ENCODE measurements around the gene SLC2A6. TPM values are rescaled to one million over a fixed set of nuclear protein-coding genes. Genes with fewer than 3 reads are reported as not detected.

SLC2A6 gene
- total RNA-seq, 1 donor from 2014 or later = 2.6 TPM

DNA sequence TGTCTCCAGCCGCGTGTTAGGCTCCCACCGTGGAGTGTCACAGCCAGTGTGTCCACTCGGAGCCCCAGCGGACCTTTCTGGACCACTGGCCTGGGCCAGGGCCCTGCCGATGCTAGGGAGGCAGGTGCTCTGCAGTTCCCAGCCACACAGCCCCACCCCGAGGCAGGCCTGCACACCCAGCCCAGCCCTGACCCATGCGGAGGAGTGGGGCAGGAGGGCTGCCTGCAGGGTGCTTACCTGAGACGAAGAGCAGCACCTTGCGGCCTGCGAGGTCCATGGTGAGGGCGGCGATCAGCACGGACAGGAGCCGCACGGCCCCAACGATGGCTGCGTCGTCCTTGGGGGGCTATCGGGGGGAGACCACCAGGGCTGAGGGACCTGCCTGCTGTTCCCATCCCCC lies 5.2 kb downstream of the SLC2A6 start:
- DNase-seq (ENCODE audit: low read depth) (no peak), FAIRE-seq (no peak)
- no peaks in the 10 kb centered on the region for H3K27me3 ChIP-seq (ENCODE audit: control insufficient read depth, insufficient read depth, low read length)
- peaks cover 6% of the 10 kb centered on the region for H3K36me3 ChIP-seq (ENCODE audit: control insufficient read depth, insufficient read depth, low read length)
- H3K4me3 ChIP-seq (ENCODE audit: low read depth, low read length) = no peak overlapping the region
- TF ChIP-seq, protein P1, sequence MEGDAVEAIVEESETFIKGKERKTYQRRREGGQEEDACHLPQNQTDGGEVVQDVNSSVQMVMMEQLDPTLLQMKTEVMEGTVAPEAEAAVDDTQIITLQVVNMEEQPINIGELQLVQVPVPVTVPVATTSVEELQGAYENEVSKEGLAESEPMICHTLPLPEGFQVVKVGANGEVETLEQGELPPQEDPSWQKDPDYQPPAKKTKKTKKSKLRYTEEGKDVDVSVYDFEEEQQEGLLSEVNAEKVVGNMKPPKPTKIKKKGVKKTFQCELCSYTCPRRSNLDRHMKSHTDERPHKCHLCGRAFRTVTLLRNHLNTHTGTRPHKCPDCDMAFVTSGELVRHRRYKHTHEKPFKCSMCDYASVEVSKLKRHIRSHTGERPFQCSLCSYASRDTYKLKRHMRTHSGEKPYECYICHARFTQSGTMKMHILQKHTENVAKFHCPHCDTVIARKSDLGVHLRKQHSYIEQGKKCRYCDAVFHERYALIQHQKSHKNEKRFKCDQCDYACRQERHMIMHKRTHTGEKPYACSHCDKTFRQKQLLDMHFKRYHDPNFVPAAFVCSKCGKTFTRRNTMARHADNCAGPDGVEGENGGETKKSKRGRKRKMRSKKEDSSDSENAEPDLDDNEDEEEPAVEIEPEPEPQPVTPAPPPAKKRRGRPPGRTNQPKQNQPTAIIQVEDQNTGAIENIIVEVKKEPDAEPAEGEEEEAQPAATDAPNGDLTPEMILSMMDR (IDR thresholded peaks at IDR 0.05; ENCODE audit: insufficient read depth, low read length, severe bottlenecking) = no peak

DNA sequence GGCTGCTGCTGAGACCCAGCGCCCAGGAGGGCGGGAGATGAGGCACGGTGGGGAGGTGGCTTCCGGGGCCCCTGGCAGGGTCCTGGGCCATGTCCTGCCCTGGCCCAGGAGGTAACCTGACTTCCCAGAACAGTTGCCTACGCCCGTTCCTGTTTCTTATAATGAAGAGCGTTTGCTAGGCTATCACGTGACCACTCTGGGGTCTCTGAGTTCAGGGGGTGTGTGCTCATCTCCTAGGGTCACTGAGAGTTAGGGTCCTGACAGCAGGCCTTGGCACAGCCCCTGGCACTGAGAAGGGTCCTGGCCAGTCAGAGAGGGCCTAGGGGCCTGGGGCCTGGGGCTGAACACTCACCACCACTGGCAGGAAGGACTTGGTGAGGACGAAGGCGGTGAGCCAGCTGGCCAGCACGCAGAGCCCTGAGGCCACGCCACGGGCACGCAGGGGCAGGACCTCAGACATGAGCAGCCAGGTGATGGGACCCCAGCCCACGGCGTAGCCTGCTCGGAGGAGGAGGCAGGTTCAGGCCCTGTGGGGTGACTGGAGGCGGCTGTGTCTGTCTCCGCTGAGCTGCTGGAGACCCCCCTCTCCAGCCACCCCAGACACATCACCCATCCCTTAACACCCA lies 6.0 kb downstream of the SLC2A6 start:
- FAIRE-seq (no peak), DNase-seq (ENCODE audit: low read depth) (no peak)
- Histone ChIP-seq H3K4me3 (ENCODE audit: low read depth, low read length) (no peak overlapping the region), H3K36me3 (ENCODE audit: control insufficient read depth, insufficient read depth, low read length) (peaks cover 6% of the 10 kb centered on the region), H3K27me3 (ENCODE audit: control insufficient read depth, insufficient read depth, low read length) (no peaks in the 10 kb centered on the region)
- TF ChIP-seq, protein P1 (IDR thresholded peaks at IDR 0.05; ENCODE audit: insufficient read depth, low read length, severe bottlenecking) = no peak

DNA sequence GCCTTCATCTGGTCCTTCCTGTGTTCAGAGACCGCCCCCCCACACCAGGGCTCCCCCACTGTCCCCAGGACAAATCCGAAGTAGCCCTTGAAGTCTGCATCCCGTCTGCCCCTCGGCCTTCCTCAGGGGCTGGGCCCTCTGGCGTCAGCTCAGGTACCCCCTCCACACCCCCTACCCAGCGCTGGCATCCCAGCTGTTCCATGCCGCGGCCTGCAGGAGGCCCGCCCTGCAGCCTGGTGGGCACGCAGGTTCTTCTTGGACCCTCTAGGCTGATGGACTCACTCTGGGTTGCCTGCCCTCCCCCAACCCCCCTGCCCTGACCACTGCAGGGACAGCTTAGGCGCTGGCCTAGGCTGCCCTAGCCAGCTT lies 6.6 kb downstream of the SLC2A6 start:
- DNase-seq (ENCODE audit: low read depth) = no peak
- Histone ChIP-seq H3K4me3 (ENCODE audit: low read depth, low read length) (no peak overlapping the region), H3K36me3 (ENCODE audit: control insufficient read depth, insufficient read depth, low read length) (peaks cover 6% of the 10 kb centered on the region), H3K27me3 (ENCODE audit: control insufficient read depth, insufficient read depth, low read length) (no peaks in the 10 kb centered on the region)
- FAIRE-seq = no peak
- TF ChIP-seq, protein P1 (IDR thresholded peaks at IDR 0.05; ENCODE audit: insufficient read depth, low read length, severe bottlenecking) = no peak

DNA sequence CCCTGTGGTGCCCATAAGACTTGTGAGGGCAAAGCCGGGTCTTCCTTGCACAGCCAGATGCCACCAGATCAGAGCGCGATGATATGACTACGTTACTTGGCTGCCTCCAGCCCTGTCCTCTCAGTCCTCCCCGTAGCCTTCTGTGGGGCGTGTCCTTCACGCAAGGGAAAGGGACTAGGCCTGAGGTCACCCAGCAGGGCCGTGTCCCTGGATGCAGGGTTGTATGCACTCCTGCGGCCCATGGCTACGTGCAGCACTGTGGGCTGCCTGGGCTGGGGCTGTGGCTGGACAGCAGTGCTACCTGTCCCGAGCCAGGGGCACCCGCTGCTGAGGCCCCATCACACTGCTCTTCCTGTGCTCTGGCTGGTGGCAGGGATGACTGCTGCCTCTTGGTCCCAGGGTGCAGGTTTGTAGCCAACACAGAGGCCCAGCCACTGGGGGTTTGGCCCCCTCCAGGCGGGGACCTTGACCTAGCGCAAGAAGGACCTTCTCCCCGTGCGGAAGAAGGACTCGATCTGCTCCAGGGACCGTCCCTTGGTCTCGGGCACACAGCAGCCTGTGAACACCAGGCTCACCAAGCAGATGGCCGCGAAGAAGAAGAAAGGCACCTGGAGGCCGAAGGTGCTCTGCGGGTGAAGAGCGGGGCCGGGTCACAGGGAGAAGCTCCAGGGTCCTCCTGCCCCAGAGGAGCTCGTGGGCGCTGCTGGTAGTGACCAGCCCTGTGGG lies 7.2 kb downstream of the SLC2A6 start:
- DNase-seq (ENCODE audit: low read depth) (no peak), FAIRE-seq (no peak)
- TF ChIP-seq, protein P1 (IDR thresholded peaks at IDR 0.05; ENCODE audit: insufficient read depth, low read length, severe bottlenecking) = no peak
- Histone ChIP-seq H3K27me3 (ENCODE audit: control insufficient read depth, insufficient read depth, low read length) (no peaks in the 10 kb centered on the region), H3K4me3 (ENCODE audit: low read depth, low read length) (no peak overlapping the region), H3K36me3 (ENCODE audit: control insufficient read depth, insufficient read depth, low read length) (peaks cover 6% of the 10 kb centered on the region)

DNA sequence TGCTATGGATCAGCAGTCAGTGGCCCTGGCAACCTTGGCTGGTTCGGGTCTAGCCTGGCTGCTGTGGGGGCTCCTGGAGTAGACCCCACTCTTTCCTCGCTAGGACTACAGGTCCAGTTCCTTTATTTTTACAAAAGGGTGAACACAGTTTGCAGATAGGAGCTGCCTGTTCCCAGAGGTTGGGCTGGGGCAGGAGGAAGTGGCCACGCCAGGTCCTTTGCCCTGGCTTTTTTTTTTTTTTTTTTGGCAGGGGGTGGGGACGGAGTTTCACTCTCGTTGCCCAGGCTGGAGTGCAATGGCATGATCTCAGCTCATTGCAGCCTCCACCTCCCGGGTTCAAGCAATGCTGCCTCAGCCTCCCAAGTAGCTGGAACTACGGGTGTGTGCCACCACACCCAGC lies 7.9 kb downstream of the SLC2A6 start:
- Histone ChIP-seq H3K27me3 (ENCODE audit: control insufficient read depth, insufficient read depth, low read length) (no peaks in the 10 kb centered on the region), H3K36me3 (ENCODE audit: control insufficient read depth, insufficient read depth, low read length) (peaks cover 6% of the 10 kb centered on the region), H3K4me3 (ENCODE audit: low read depth, low read length) (no peak overlapping the region)
- FAIRE-seq (no peak), DNase-seq (ENCODE audit: low read depth) (no peak)
- TF ChIP-seq, protein P1 (IDR thresholded peaks at IDR 0.05; ENCODE audit: insufficient read depth, low read length, severe bottlenecking) = no peak
